NT2/D1 (cell line): ENCODE measurements around the gene XKRX.

Experiments used
- DNase-seq: peaks from one replicate; pipeline ENCODE4 v3.0.0-alpha.2; 2011; ENCODE audit warnings: low read depth, low spot score
- H3K27me3 ChIP-seq: 2 replicates; pipeline ENCODE4 v1.6.0; 2011; ENCODE audit warnings: mild to moderate bottlenecking; ENCODE audit not compliant: insufficient read length, insufficient read depth
- H3K36me3 ChIP-seq: 2 replicates; pipeline ENCODE4 v1.6.1; 2011; ENCODE audit warnings: mild to moderate bottlenecking, low read length, mixed read lengths; ENCODE audit not compliant: insufficient read depth, insufficient read length
- H3K4me1 ChIP-seq: 2 replicates; pipeline ENCODE4 v1.5.1; 2011; ENCODE audit not compliant: insufficient read depth, insufficient read length
- H3K4me3 ChIP-seq: 2 replicates; pipeline ENCODE4 v1.5.1; 2011; ENCODE audit warnings: low read depth; ENCODE audit not compliant: insufficient read length
- H3K9ac ChIP-seq: 2 replicates; pipeline ENCODE4 v1.6.0; 2011; ENCODE audit warnings: low read depth; ENCODE audit not compliant: insufficient read length
- H3K9me3 ChIP-seq: 2 replicates; pipeline ENCODE4 v1.5.1; 2011; ENCODE audit warnings: mild to moderate bottlenecking, low read length; ENCODE audit not compliant: insufficient read depth
- SUZ12 ChIP-seq: IDR thresholded peaks from 2 replicates; pipeline ENCODE4 v1.6.1; 2011; ENCODE audit not compliant: insufficient read length, insufficient read depth; ENCODE audit errors: extremely low read depth
- YY1 ChIP-seq: IDR thresholded peaks from 2 replicates; pipeline ENCODE4 v1.6.1; 2011; ENCODE audit not compliant: insufficient read length, insufficient read depth
- ZNF274 ChIP-seq: IDR thresholded peaks from 2 replicates; pipeline ENCODE4 v1.6.1; 2011; ENCODE audit warnings: mild to moderate bottlenecking, low read depth, low read length

The XKRX gene

GRCh38 chrX:100962811-100963210 is 34.1 kb upstream of the XKRX start:
- no peak for DNase-seq
- no peaks in the 10 kb centered on the region for H3K9me3 ChIP-seq
- H3K36me3 ChIP-seq = no peaks in the 10 kb centered on the region
- TF ChIP-seq ZNF274 = no peak
- no peak for TF ChIP-seq SUZ12
- no peak for TF ChIP-seq YY1
- H3K4me3 ChIP-seq = no peak overlapping the region
- H3K9ac ChIP-seq = no peak overlapping the region
- H3K4me1 ChIP-seq = no peaks in the 10 kb centered on the region
- H3K27me3 ChIP-seq = no peaks in the 10 kb centered on the region

GRCh38 chrX:100948557-100948956 is 19.8 kb upstream of the XKRX start:
- Histone ChIP-seq H3K9ac (no peak overlapping the region), H3K36me3 (no peaks in the 10 kb centered on the region), H3K9me3 (no peaks in the 10 kb centered on the region), H3K27me3 (no peaks in the 10 kb centered on the region), H3K4me3 (no peak overlapping the region), H3K4me1 (peaks cover 2% of the 10 kb centered on the region)
- TF ChIP-seq YY1 = no peak
- TF ChIP-seq ZNF274 = no peak
- no peak for TF ChIP-seq SUZ12
- no peak for DNase-seq

DNA sequence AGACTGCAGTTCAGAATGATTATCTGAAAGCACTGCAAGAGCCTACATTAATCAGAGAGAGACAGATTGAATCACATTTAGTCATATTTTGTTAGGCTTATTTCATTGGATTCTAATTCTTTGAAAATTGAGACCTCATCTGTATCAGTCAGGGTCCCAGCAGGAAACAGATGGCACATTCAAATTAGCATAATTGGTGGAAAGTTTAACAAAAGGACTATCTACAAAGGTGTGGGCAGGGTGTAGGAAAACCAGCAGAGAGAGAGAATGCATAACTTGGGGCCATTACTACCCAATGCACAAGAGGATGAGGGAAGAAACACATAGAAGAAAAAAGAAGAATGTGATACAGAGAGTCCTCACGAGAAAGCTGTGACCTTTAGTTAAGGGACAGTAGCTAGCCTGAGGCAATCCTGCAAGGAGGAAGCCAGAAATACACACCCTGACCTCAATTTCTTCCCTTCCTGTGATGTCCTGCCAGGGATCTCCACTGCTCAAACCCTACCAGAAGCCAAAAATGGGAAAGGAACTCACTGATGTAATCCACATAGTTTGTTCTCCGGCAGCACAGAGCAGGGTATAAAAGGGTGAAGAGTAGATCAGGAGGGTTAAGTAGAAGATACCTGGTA is 17.7 kb upstream of the XKRX start:
- no peak for DNase-seq
- no peaks in the 10 kb centered on the region for H3K36me3 ChIP-seq
- H3K9ac ChIP-seq = no peak overlapping the region
- peaks cover 2% of the 10 kb centered on the region for H3K4me1 ChIP-seq
- TF ChIP-seq ZNF274 (no peak), YY1 (no peak), SUZ12 (no peak)
- H3K4me3 ChIP-seq = no peak overlapping the region
- H3K27me3 ChIP-seq = no peaks in the 10 kb centered on the region
- H3K9me3 ChIP-seq = no peaks in the 10 kb centered on the region

DNA sequence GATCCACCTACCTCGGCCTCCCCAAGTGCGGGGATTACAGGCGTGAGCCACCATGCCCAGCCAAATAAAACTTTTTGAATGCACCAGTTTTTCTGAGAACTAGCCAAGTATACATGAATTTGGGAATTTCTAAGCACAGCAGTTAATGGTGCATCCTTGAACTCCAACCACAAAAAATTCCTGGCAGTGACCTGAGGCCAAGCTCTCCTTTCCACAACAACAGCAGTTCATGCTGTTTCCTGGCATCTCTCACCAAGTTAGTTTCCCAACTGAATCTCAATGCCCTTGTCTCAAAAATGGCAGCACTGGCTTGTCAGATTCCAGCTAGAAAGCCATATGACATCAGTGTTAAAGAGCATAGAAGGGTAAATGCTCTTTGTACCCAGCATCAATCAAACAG is 15.9 kb upstream of the XKRX start:
- Histone ChIP-seq H3K9me3 (no peaks in the 10 kb centered on the region), H3K36me3 (no peaks in the 10 kb centered on the region), H3K9ac (no peak overlapping the region), H3K4me3 (no peak overlapping the region), H3K27me3 (no peaks in the 10 kb centered on the region), H3K4me1 (peaks cover 2% of the 10 kb centered on the region)
- DNase-seq = no peak
- no peak for TF ChIP-seq ZNF274
- TF ChIP-seq YY1 = no peak
- no peak for TF ChIP-seq SUZ12

- H3K9ac ChIP-seq = no peak overlapping the region
Observed at GRCh38 chrX:100939333-100939732, 10.6 kb upstream of the XKRX start.

GRCh38 chrX:100935767-100936166 is 7.0 kb upstream of the XKRX start:
- Histone ChIP-seq H3K4me3 (no peak overlapping the region), H3K36me3 (no peaks in the 10 kb centered on the region), H3K27me3 (no peaks in the 10 kb centered on the region), H3K9ac (no peak overlapping the region), H3K4me1 (no peaks in the 10 kb centered on the region), H3K9me3 (no peaks in the 10 kb centered on the region)
- TF ChIP-seq ZNF274 = no peak
- TF ChIP-seq SUZ12 = no peak
- no peak for TF ChIP-seq YY1
- DNase-seq = no peak

More at GRCh38 chrX:100939333-100939732, 10.6 kb upstream of the XKRX start:
- no peaks in the 10 kb centered on the region for H3K27me3 ChIP-seq
- H3K4me3 ChIP-seq = no peak overlapping the region
- H3K9me3 ChIP-seq = no peaks in the 10 kb centered on the region
- DNase-seq = no peak
- TF ChIP-seq SUZ12 (no peak), ZNF274 (no peak), YY1 (no peak)
- no peaks in the 10 kb centered on the region for H3K4me1 ChIP-seq
- H3K36me3 ChIP-seq = no peaks in the 10 kb centered on the region

DNA sequence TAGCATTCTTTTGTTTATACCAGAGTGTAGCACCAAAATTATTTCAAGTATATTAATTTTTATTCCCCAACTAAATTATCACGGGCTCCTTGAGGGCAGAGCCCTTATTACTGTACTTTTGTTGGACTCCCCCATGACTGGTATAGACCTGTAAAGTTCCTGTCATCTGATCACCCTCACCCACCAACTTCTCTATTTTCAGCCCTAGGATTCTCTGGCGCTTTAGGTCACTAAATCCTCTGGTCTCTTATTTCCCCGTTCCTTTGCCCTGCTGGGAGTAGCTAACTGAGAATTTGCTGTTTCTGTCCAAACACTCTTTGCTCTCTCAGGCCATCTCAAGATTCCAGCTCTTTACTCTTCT is 3.2 kb upstream of the XKRX start:
- no peak overlapping the region for H3K4me3 ChIP-seq
- no peak for DNase-seq
- no peak for TF ChIP-seq ZNF274
- no peak for TF ChIP-seq SUZ12
- TF ChIP-seq YY1 = no peak
- peaks cover 18% of the 10 kb centered on the region for H3K27me3 ChIP-seq
- H3K36me3 ChIP-seq = no peaks in the 10 kb centered on the region
- no peaks in the 10 kb centered on the region for H3K9me3 ChIP-seq
- no peaks in the 10 kb centered on the region for H3K4me1 ChIP-seq
- no peak overlapping the region for H3K9ac ChIP-seq
